Dedifferentiated amniotic fluid mesenchymal stem cell (primary cell): ENCODE results near the gene BTBD2.

ENCODE experiments used
- DNase-seq: peaks from one replicate; pipeline ENCODE4 v3.0.0-alpha.2; 2016; ENCODE audit errors: extremely low spot score

The BTBD2 gene

DNA sequence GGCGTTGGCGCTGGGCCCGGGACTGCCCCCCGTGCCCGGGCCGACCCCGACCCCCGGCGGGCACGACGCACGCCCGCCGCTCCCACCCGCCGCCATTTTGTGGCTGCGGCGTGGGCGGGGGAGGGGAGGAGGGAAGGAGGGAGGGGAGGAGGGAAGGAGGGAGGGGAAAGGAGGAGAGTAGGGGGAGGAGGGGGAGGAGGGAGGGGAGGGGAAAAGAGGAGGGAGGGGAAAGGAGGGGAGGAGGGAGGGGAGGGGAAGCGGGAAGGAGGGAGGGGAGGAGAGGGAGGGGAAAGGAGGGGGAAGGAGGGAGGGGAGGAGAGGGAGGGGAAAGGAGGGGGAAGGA lies at the start of gene BTBD2:
Gene BTBD2 (minus strand): TSS at position 107 of the 343 bp plus-strand sequence. CDS start 11 bp downstream, at position 96.
- DNase-seq, result peak; percentile 34

DNA sequence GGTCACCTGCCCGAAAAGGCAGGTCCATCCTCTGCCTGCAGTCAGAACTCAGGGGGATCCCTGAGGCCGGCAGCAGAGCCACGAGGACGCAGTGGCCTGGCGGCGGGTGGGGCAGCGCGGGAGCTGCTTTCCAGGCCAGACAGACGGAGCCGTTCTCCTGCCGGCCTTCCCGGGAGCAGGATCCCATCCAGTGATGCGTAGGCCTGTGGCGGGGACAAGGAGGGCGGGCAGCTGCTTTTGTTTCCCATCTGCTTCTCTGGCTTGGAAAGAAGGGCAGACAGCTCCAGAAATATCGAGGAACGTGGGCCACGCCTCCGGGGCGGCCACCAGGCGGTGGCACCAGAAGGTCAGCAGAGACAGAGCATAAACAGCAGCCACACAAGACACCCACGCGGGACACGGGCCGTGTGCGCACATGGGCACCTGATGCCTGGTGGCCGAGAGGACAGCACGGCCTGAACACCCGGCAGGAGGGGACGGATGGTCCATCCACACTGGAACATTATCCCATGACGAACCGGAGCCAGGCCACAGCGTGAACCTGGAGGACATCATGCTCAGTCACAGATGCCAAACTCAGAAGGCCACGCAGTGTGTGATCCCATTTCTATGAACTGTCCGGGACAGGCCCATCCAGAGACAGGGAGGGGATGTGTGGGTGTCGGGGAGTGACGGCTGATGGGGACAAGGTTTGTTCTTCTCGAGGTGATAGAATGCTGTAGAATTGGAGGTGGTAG lies 49.4 kb upstream of the BTBD2 start:
- DNase-seq, result no peak

DNA sequence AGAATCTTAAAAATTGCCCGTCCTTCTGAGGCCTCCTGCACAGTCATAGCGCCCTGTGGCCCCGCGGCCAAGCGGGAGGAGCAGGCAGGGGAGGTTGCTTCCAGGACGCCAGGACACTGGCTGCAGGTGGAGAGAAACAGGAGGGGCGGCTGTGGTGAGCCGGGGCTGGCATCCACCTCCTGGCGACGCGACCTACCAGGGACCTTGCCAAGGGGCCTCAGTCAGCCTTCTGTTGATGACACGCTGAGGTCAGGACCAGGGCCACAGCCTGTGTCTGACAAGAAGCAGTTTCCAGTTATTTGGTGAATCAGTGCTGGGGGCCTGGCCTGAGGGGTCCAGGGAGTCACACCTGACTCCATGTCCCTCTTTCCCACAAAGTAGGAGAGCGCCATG lies 48.9 kb upstream of the BTBD2 start:
- no peak for DNase-seq

DNA sequence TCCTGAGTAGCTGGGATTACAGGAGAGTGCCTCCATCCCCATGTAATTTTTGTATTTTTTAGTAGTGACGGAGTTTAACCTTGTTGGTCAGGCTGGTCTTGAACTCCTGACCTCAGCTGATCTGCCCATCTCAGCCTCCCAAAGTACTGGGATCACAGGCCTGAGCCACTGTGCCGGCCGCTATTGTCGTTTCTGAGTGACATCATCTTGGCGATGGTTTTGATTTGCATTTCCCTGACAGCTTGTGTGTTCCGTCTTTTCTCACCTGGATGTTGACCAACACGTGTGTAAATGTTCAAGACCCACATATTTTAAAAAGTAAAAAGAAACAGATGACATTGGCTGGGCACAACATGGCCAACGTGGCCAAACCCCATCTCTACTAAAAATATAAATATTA lies 48.3 kb upstream of the BTBD2 start:
- DNase-seq, result no peak

DNA sequence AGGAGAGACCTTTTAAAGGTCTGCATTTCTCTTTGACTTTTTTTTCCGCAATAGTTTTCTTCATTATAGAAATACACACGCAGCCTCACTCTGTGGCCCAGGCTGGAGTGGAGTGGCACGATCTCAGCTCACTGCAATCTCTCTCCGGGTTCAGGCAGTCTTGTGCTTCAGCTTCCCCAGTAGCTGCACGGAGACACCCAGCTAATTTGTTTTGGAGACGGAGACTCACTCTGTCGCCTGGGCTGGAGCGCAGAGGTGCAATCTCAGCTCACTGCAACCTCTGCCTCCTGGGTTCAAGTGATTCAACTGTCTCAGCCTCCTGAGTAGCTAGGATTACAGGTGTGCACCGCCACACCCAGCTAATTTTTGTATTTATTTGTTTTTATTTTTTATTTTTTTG lies 47.3 kb upstream of the BTBD2 start:
- DNase-seq, result no peak

DNA sequence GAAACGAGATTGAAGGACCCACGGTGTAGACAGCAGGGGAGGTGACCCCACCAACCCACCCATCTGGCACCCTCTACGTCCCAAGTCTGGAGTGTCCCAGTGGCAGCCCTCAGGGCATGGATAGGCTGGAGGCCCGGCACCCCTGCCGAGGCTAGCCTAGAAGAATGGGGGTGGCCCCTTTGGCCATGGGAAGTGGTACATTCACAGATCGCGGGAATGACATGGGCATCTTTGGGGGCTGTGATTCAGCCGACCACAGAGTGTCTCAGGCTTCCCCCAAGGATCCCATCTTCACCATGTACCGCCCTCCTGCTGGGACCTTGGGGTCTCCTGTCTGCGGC lies 46.8 kb upstream of the BTBD2 start:
- DNase-seq, result no peak

DNA sequence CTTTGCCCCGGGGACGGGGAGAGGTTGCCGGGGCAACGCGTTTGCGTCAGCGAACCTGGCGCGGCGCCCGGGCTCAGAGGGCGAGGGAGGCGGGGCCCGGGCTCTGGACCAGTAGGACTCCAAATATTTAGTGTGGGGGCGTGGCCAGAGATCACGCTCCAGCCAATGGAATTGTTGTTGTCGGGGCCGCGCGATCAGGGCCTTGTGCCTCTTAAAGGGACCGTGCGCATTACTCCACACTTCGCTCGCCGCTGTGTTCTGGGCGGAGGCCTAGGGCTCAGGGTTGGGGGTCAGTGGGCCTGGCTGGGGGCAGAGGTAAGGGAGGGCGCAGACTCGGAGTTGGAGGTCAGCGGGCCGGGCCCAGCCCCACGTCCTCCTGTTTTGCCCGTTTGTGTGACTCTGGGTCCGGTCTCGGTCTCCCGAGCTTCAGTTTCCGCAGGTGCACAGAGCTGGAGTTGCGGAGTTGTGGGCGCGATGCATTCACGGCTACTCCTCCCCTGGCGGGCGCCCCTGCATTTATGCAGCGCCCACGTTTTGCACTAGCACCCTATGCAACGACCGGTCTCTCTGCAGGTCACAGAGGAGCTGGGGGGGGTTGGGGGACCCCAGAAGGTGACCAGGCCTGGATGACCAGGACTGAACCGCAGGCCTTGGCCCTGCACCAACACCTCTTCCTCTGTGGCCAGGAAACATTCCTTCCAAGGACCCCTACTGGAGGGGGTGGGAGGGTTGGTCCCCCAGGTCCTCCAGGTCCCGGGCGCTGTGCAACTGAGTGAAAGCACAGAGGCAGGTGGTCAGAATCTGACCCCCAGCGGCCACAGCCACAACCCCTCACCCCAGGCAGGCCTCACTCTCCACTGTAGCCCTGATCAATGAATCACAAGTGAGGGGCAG lies 46.2 kb upstream of the BTBD2 start:
- DNase-seq, result peak; percentile 97

DNA sequence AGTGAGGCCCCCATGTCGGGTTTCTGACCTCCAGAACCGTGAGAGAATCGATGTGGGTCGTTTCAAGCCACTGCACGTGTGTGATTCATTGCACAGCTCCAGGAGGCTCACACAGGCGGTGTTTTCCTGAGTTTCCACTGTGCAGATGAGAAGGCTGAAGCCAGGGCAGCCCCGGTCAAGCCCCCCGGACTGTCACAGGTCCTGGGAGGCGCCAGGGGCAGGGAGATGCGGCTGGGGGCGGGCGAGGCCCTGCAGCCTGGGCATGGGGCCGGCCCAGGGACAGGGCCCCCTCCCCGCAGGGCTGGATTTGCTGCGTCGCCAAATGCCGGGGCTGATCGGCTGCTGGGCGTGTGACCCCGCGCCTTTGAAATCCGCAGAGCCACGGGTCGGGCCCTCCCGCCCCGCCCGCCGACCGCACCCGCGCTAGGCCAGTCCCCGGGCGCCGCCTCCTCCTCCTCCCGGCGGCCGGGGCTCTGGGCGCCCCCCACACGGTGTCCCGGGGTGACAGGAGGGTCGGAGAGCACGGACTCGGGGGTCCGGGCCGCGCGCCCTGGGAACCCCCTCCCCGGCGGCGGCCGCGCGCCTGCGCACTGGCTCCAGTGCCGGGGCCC lies 45.5 kb upstream of the BTBD2 start:
- peak; percentile 34 for DNase-seq

DNA sequence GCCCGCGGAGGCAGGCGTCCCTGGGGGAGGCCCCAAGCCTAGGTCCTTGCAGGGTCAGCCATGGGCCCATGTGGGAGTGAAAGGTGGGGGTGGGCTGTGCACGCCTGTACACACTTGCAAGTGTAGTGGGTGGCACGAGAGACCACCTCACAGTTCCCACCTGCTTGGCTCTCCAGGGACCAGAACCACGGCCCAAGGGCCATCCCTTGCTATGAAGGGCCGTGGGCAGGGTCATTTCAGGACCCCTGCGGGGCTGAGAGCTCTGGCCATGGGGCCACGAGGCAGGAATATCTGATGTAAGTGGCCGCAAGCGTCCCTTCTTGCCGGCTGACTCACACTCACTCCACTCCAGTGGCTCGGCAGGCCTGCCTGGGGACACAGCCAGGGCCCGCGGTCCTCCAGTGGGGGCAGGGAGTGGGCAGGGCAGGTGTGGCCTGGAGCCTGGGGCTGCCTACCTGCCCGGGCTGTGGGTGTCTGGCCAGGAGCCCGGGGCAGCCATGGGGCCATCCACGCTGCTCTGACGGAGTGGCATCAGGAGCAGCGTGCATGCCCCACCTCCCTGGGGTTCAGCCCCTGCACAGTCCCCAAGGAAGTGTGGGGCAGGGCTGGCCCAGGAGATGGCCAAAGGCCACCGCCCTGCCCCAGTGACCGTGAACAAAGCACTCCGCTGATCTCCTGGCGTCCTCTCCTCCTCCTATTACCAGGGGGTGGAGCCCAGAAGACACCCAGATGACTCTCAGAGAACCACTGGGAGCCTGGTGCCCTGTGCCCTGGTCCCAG lies 44.1 kb upstream of the BTBD2 start:
- DNase-seq, result peak; percentile 22

DNA sequence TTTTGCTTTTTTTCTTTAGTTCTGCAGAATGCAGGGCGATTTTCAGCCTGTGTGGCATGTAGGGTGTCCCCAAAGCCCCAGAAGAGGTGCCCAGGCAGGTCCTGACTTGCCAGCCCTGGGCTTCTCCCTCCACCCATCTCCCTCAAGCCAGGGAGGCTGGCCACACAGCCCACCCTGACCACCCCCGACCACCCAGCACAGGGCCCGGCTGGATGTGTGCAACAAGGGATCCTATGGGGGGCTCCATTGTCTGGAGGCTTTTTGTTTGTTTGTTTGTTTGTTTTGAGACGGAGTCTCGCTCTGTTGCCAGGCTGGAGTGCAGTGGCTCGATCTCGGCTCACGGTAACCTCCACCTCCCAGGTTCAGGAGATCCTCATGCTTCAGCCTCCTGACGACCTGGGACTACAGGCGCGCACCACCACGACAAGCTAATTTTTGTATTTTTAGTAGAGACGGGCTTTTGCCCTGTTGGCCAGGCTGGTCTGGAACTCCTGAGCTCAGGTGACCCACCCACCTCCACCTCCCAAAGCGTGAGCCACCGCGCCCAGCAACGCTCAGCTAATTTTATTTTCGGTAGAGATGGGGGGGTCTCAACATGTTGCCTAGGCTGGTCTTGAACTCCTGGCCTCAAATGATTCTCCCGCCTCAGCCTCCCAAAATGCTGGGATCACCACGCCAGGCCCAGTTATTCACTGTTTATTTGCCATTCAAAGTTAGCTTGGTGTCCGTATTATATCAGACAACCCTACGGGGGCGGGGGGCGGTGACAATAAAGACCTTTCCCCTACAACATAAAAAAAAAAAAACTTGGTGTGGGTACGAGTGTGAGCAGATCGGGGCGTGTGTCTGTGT lies 43.3 kb upstream of the BTBD2 start:
- no peak for DNase-seq

DNA sequence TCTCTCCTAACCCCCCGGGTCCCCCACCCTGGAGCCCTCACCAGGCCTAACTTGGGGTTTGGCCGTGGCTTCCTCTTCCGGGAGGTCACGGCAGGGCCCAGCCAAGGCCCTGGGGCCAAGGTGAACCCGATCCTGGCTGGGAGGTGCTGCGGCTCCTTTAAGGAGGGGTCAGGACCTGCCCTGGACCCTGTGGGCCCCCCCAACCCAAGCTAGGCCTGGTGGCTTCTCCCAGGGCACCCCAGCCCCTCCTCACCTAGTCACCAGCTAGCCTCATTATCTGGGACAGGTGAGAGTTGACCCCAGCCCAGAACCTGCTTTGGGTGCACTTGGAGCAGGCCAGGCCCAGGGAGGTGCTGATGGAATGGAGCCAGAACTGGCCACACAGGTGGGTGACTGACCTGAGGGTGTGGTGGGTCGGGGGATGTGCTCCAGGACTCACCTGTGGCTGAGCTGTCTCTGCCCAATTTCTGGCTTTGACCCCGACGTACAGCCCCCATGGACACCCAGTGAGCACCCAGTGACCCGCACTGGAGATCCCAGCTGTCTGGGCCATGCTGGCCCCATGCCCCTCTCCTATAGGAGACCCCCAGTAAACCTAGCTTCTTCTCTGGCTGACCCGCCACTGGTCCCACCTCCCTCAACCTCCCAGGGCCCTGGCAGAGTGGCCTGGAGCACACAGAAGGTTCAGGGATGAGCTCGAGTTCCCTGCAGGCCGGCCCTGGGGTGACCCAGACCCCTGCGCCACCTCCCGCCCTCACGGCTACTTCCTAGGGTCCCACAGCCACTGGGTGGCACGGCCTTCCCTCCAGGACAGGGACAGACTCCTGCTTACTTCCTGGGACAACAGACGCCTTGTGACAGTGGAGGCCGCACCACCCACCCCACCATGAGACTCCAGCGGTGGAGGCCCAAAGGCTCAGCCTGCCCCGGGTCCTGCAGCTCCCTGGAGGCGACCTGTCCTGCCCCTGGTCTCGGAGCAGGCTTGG lies 42.3 kb upstream of the BTBD2 start:
- no peak for DNase-seq

DNA sequence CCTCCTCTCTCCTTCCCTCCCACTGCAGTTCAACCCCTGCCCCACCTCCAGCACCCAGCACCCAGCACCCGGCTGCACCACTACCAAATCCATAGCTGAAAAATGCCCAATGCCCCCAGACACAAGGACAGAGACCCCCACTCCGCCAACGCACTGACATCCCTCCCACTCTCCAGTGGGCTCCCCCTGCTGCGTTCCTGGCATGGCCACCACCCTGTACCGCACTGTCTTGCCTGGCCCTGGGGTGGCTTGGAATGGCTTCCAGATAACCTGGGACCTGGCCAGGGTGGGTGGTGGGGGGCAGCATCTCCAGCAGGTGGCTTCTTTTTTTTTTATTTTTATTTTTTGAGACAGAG lies 41.3 kb upstream of the BTBD2 start:
- DNase-seq, result no peak

DNA sequence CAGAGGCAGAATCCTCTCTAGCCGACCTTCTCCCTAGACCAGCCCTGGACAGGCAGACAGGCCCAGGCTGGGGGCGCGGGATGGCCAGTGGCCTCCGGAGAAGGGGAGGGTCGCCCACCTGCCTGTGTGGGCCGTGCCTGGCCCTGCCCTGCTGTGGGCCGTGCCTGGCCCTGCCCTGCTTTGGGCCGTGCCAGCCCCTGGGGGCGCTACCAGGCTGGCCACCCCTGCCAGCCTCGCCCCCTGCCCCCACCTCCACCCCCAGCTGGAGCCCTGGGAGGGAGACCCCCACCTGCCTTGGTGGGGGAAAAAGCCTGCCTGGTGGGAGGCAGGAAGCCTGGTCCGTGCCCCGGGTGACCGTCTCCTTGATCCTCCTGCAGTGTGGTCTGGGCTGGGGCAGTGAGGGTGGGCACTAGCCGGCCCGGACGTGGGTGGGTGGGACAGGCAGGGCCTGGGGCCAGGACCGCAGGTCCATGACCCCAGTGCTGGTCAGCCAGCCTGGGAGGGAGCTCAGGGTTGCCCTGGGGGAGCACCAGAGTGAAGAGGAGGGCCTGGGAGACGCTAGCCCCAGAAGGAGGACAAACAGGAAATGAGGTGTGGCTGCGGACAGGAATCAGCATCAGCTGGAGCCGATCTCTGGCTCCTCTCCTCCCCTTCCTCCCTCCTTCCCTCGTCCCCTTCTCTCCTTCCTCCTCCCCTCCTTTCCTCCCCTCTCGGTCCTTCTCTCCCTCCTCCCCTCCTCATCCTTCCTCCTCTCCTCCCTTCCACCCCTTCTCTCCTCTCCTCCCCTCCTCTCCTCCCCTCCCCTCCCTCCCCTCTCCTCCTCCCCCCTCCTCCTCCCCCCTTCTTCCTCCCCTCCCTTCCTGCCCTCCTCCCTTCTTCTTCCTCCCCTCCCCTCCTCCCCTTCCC lies 40.7 kb upstream of the BTBD2 start:
- DNase-seq, result no peak

DNA sequence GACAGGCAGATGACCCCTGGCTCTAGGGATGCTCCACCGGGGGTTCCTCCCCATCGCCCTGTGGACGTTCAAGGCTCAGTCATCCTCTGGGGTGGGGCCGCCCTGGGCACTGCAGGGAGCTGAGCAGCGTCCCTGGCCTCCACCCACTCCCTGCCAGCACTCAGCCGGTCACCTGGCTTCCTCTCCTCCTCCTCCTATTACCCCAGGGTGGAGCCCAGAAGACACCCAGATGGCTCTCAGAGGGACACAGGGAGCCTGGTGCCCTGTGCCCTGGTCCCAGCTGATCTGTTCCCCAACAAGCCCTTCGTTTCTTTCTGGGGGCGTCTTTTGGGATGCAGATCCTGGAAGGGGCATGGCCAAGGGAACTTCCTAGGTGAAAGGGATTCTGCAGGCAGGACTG lies 39.2 kb upstream of the BTBD2 start:
- no peak for DNase-seq

DNA sequence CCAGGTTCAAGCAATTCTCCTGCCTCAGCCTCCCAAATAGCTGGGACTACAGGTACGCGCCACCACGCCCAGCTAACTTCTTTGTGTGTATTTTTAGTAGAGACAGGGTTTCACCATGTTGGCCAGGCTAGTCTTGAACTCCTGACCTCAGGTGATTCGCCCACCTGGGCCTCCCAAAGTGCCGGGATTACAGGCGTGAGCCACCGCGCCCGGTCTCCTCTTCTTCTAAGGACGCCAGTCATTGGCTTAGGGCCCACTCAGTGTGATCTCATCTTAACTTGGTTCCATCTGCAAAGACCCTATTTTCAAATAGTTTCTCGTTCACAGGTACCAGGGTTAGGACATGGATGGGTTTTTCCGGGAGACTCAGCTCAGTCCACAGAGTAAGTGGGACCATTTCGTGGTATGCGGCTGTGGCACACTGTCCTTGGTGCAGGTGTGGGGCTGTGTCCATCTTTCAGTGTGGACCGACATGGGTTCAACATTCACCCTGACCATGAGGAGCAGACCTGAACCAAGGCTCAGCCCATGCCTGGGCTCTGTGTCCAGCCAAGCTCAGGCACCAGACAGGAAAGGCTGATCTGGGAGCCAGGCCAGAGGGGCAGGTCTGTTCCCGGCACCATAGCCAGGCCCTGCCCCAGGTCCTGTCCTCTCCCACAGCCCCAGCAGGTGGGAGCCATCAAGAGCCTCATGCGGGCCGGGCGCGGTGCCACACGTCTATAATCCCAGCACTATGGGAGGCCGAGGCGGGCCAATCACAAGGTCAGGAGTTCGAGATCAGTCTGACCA lies 38.3 kb upstream of the BTBD2 start:
- DNase-seq, result no peak

DNA sequence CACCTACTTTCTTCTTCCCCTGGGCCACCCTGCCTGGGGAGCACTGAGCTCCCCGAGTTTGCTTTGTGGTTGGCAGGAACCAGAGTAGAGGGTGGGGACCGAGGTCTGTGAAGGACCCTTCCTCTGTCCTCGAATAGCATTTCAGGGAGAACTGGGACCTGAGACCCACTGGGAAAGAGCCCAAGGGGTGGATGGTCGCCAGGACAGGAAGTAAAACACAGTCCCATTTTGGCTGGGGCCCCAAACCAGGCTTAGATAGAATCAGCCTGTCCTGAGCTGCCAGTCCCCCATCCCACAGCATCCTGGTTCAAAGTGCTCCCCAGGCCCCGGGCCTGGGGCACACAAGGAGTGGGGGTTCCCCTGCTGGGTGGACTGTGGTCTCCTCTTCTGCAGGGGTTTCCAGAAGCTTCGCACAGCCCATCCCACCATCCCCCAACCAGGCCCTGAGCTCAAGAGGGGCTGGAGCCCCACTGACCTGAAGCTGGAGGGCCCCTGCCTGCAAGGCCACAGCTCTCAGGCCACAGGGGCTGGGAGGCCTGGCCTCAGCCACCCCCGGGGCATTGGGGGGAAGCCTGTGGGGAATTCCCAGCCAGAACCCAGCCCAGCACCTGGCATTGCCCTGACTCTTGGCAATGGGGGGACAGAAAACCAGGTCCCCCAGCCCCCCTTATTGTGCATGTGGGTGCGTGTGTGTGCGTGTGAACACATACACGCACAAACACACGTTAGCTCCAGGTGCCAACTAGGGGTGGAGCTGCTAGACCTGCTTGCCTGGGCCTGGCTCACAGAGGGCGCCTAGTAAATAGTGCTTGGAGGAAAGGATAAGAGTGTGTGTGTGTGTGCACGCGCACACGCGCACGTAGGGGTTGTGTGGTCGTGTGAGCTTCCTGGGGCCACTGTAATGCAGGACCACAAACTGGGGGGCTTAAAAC lies 36.5 kb upstream of the BTBD2 start:
- no peak for DNase-seq
